Cardiac muscle cell (in vitro differentiated cells and primary cell): Measurements from ENCODE around the gene DOHH. TPM values are rescaled to one million over a fixed set of nuclear protein-coding genes. Genes with fewer than 3 reads are reported as not detected.

ENCODE experiments used
- DNase-seq, 2 donors: peaks; one replicate each; pipeline versions ENCODE4 v3.0.0 to v3.0.0-alpha.2; 2010 to 2017; ENCODE audit warnings: low read depth in 1 of 2, low spot score in 1 of 2
- H3K27ac ChIP-seq: fragments of 200-600 bp; sonication (generic); 2 replicates; pipeline ENCODE4 v1.5.1; 2016
- H3K27me3 ChIP-seq: fragments of 200-600 bp; sonication (generic); 2 replicates; pipeline ENCODE4 v1.6.0; 2016; ENCODE audit warnings: control low read depth
- H3K36me3 ChIP-seq: fragments of 200-600 bp; sonication (generic); 2 replicates; pipeline ENCODE4 v1.5.1; 2016; ENCODE audit warnings: control low read depth
- H3K4me1 ChIP-seq: fragments of 200-600 bp; sonication (generic); 2 replicates; pipeline ENCODE4 v1.8.1; 2017; ENCODE audit warnings: low read depth, mild to moderate bottlenecking, mixed run types
- H3K4me3 ChIP-seq: fragments of 200-600 bp; sonication (generic); 2 replicates; pipeline ENCODE4 v1.5.1; 2016; ENCODE audit warnings: mild to moderate bottlenecking
- H3K9me3 ChIP-seq: fragments of 200-600 bp; sonication (generic); 2 replicates; pipeline ENCODE4 v1.5.1; 2017; ENCODE audit warnings: low read depth, mild to moderate bottlenecking, control low read depth
- CTCF ChIP-seq: IDR thresholded peaks from 2 replicates; pipeline ENCODE4 v1.5.1; 2012; ENCODE audit warnings: low read depth, mild to moderate bottlenecking, low read length
- polyA plus RNA-seq: library from polyadenylated mRNA; unstranded; fragments of >200 nt; fragmentation: Nextera tagmentation; extraction: Ambion mirVana; gene quantifications from 2 replicates; pipeline ENCODE4 v1.2.1, GENCODE V29; 2016
- total RNA-seq: library from RNA; depleted of rRNA; stranded (reverse); fragments of >200 nt; gene quantifications from 2 replicates; pipeline ENCODE4 v1.2.3, GENCODE V29; 2016

DOHH gene
- total and polyA plus RNA-seq, 2 experiments from 2014 or later, result 16.2 to 21.0 TPM

- no peak for TF ChIP-seq CTCF
- DNase-seq, result no peak
- H3K27ac ChIP-seq, result no peak overlapping the region
- no peaks in the 10 kb centered on the region for H3K9me3 ChIP-seq
- no peak overlapping the region for H3K4me3 ChIP-seq
- H3K27me3 ChIP-seq, result no peaks in the 10 kb centered on the region
- no peaks in the 10 kb centered on the region for H3K4me1 ChIP-seq
- no peaks in the 10 kb centered on the region for H3K36me3 ChIP-seq
Measured at GRCh38 chr19:3546119-3546518, 45.6 kb upstream of the DOHH start.

GRCh38 chr19:3545669-3546034 is 45.2 kb upstream of the DOHH start:
- Histone ChIP-seq H3K4me1 (no peaks in the 10 kb centered on the region), H3K4me3 (no peak overlapping the region), H3K27ac (no peak overlapping the region), H3K27me3 (no peaks in the 10 kb centered on the region), H3K36me3 (no peaks in the 10 kb centered on the region), H3K9me3 (no peaks in the 10 kb centered on the region)
- no peak for TF ChIP-seq CTCF
- DNase-seq, result no peak

GRCh38 chr19:3544742-3545668 is 44.5 kb upstream of the DOHH start:
- no peaks in the 10 kb centered on the region for H3K4me1 ChIP-seq
- peak; percentile 55 to 58 for DNase-seq
- H3K36me3 ChIP-seq, result no peaks in the 10 kb centered on the region
- no peak overlapping the region for H3K27ac ChIP-seq
- H3K9me3 ChIP-seq, result no peaks in the 10 kb centered on the region
- TF ChIP-seq CTCF, result peak; percentile 89
- no peak overlapping the region for H3K4me3 ChIP-seq
- no peaks in the 10 kb centered on the region for H3K27me3 ChIP-seq

GRCh38 chr19:3544058-3544376 is 43.5 kb upstream of the DOHH start:
- no peak for TF ChIP-seq CTCF
- no peak for DNase-seq

GRCh38 chr19:3543150-3544057 is 42.9 kb upstream of the DOHH start:
- H3K27me3 ChIP-seq, result no peaks in the 10 kb centered on the region
- H3K27ac ChIP-seq, result no peak overlapping the region
- H3K9me3 ChIP-seq, result no peaks in the 10 kb centered on the region
- H3K4me3 ChIP-seq, result no peak overlapping the region
- TF ChIP-seq CTCF, result no peak
- DNase-seq, result no peak
- no peaks in the 10 kb centered on the region for H3K4me1 ChIP-seq
- H3K36me3 ChIP-seq, result no peaks in the 10 kb centered on the region

More at GRCh38 chr19:3544058-3544376, 43.5 kb upstream of the DOHH start:
- Histone ChIP-seq H3K9me3 (no peaks in the 10 kb centered on the region), H3K4me3 (no peak overlapping the region), H3K27ac (no peak overlapping the region), H3K4me1 (no peaks in the 10 kb centered on the region), H3K27me3 (no peaks in the 10 kb centered on the region), H3K36me3 (no peaks in the 10 kb centered on the region)
